ENCODE measurements around the gene AHDC1.

Gene AHDC1

DNA sequence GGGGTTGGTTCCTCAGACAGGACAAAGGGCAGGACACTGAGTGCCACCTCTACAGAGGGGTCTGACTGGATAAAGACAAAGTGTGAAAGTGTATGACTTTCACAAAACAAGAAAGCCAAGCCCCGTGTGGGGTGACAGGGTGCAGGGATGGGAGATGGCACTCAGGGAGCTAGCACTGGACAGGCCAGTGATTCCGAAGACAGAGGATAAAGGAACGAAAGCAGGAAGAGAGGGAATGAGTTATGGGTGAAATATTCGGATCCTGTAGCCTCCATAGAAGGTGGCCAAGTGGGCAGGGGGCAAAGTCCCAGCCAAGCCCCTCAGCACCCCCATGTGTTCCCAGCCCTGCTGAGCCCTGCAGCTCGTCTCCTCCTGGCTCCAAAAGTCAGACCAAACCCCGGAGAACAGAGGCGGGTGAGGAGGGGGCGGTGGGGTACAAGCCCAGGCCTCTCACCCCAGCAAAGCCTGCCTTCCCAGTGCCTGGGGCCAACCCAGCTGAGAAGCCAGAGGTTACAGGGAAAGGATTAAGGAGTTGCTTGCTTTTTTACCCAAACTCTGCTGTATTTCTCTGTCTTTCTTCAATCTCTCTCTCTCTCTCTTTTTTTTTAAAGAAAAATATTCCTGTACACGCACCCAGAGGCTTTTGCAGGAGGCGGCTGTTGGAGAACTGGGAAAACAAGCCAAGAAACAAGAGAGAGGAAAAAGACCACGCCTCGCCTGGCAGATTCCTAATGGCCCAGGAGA is 99.9 kb downstream of the AHDC1 start:
- TF ChIP-seq GATA2 (IDR thresholded peaks at IDR 0.05; ENCODE audit: low read depth, low read length) (no peak), GATA3 (IDR thresholded peaks at IDR 0.05; ENCODE audit: low read depth, low read length) (no peak)

DNA sequence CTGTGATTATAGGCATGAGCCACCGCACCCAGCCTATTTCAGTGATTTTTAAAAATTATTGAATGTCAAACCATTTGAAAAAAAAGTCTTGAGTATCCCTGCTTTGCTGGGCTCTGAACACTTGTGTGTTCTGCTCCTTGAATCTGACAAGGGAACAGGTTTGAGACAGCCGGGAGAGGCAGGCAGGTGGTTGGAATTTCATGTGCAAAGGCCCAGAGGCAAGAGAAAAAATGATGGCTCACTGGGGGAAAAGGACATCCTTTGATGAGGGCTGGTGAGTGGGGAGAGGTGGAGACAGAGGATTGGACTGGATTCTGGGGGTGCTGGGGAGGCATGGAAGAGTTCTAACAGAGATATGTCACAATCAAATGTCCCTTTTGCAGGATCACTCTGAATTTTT is 100.9 kb downstream of the AHDC1 start:
- TF ChIP-seq GATA3 (IDR thresholded peaks at IDR 0.05; ENCODE audit: low read depth, low read length) (no peak), GATA2 (IDR thresholded peaks at IDR 0.05; ENCODE audit: low read depth, low read length) (no peak)

DNA sequence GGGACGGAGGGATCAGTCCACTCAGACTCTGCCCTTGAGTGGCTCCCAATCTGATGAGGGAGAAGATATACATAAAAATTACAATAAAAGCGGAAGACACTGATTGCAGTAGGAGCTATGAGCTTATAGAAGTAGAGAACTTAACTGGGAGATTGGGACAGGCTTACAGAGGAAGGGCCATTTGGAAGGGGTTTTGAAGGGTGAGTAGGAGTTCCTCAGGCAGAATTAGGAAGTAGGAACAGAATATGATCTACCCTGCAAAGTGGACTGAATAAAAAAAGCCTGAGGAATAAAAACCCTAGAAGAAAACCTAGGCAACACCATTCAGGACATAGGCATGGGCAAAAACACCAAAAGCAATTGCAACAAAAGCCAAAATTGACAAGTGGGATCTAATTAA is 104.8 kb downstream of the AHDC1 start:
- no peak for TF ChIP-seq GATA3 (IDR thresholded peaks at IDR 0.05; ENCODE audit: low read depth, low read length)
- no peak for TF ChIP-seq GATA2 (IDR thresholded peaks at IDR 0.05; ENCODE audit: low read depth, low read length)

DNA sequence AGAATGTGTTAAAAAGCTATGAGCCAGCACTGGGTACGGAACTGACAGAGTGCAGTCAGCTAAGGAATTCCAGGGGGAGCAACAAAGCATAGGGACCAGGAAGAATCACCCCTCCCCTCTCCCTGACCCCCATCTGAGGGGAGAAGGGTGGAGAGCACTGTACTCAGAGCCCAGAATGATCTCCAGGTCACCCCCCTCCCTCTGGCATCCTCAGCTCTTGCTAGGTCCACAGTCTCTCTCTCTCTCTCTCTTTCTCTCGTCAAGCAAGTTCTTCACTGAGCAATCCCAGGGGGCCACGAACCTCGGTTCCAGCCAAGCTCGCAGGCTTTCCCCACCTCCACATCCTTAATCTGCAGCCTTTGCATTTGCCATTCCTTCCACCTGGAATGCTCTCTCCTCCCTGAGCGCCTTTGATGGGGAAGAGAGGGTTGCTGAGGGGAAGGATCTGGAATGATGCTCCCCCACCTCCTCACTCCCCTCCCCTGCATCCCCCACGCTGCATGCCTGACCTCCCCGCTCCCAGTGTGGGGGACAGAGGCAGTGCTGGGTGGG is 107.3 kb downstream of the AHDC1 start:
- no peak for TF ChIP-seq GATA2 (IDR thresholded peaks at IDR 0.05; ENCODE audit: low read depth, low read length)
- no peak for TF ChIP-seq GATA3 (IDR thresholded peaks at IDR 0.05; ENCODE audit: low read depth, low read length)

DNA sequence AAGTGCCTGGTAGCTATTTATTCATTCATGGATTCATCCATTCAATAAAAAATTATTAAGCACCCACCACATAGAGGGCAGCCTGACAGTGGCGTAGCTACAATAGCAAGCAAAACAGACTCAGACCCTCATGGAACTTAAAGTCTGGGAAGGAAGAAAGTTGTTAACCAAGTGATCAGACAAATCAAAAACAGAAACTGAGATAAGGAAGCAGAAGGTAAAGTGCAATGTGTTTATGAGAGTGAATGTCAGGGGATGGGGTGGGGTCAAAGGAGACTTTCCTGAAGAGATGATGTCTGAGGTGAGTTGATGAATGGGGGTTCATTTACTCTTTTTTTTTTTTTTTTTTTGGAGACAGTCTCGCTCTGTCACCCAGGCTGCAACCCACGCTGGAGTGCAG is 111.1 kb downstream of the AHDC1 start:
- no peak for TF ChIP-seq GATA2 (IDR thresholded peaks at IDR 0.05; ENCODE audit: low read depth, low read length)
- TF ChIP-seq GATA3 (IDR thresholded peaks at IDR 0.05; ENCODE audit: low read depth, low read length): no peak

DNA sequence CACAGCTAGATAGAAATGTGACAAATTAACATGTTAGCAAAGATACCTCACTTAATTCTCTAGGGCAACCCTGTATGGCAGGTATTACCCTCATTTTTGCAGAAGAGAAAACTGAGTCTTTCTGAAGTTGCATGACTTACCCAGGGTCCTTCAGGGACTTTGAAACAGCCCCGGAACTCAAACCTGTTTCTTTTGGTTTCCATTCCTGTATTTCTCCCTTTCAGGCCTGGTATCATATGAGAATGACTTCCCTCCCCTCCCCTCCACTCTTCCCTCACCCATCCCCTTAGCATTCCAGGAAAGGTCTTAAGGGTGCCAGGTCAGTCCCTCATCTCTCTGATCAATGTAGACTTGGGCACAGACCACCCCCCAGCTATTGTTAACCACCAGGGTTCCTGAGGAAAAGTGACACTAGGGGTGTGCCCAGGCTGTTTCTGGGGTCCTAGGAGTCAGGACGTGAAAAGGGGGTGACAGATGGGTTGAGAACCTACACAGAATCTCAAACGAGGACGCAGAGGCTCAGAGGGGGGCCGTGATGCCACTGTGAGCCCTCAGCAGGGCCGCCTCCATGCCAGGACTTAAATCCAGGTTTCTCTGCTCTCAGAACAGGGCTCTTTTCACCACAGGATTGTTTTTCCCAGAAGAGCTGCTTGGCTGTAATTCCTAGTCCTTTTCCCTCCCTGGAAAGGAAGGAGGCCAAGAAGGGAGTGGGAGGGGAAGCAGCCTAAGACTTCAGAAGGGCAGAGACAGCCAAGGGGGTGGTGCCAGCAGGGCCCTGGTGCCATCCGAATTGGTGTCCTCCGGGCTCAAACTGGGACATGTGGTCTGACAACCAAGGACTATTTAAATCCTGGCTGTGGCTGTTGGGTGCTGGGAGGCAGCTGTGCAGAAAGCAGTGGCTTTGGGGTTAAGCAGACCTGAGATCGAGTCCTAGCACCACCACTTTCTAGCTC is 111.9 kb downstream of the AHDC1 start:
- TF ChIP-seq GATA3 (IDR thresholded peaks at IDR 0.05; ENCODE audit: low read depth, low read length): no peak

DNA sequence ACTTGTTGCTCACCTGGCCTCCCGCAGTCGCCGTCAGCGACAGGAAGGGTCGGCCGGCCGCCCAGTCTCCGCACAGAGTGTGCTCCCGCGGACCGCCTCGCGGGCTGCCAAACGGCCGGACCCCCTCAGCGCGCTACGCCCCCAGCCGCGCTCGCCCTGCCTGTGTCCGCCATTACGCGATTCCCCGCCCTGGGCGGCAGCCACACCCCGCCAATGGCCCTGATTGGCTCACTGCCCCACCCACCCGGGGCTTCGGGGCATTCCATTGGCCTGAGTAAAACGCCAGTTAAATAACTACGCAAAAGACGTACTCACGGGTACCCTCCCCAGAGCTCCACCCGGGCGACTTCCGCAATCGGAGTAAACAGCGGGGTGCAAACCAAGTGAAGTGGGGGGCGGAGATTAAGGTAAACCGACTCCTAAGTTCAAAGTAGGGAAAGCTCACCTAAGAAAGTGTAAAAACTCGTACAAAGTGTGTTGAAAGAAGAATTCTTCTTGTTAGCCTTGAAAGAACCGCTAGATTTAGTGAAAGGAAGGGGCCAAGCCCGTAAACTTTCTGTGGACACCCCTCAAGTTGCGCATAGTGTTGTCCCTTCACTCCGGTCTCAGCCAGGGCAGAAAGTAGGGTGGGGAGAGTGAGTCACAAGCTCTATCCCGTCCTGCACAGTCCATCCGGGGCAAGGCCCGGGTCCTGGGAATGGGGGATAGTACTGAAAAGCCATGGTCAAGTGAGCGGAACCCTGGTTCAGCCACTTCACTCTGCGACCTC is 113.8 kb downstream of the AHDC1 start, which contains the start of gene WASF2:
WASF2 (minus strand) TSS at position 195 of the 769 bp plus-strand sequence. CDS start 61,277 bp downstream, outside the sequence.
- TF ChIP-seq GATA3 (IDR thresholded peaks at IDR 0.05; ENCODE audit: low read depth, low read length) (no peak), GATA2 (IDR thresholded peaks at IDR 0.05; ENCODE audit: low read depth, low read length) (no peak)

DNA sequence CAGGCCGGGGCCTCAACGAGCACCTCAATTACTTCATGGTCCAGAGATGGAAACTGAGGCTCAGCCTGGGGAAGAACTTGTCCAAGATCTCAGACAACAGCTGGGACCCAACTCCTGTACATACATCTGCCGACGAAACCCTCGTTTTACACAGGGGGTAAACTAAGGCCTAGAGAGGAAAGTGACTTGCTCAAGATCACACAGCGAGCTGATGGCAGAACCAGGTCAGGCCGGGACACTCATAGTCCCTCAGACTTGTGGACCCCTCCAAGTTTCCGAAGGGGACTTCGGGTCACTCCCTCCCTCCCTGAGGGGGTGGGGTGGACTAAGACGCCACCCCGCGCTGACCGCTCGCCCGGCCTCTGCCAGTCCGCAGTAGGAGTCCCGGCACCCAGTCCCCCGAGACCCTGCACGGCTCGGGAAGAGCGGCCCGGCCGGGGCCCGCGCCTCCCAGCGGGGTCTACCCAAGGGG is 114.4 kb downstream of the AHDC1 start:
- TF ChIP-seq GATA3 (IDR thresholded peaks at IDR 0.05; ENCODE audit: low read depth, low read length) (no peak), GATA2 (IDR thresholded peaks at IDR 0.05; ENCODE audit: low read depth, low read length) (no peak)

DNA sequence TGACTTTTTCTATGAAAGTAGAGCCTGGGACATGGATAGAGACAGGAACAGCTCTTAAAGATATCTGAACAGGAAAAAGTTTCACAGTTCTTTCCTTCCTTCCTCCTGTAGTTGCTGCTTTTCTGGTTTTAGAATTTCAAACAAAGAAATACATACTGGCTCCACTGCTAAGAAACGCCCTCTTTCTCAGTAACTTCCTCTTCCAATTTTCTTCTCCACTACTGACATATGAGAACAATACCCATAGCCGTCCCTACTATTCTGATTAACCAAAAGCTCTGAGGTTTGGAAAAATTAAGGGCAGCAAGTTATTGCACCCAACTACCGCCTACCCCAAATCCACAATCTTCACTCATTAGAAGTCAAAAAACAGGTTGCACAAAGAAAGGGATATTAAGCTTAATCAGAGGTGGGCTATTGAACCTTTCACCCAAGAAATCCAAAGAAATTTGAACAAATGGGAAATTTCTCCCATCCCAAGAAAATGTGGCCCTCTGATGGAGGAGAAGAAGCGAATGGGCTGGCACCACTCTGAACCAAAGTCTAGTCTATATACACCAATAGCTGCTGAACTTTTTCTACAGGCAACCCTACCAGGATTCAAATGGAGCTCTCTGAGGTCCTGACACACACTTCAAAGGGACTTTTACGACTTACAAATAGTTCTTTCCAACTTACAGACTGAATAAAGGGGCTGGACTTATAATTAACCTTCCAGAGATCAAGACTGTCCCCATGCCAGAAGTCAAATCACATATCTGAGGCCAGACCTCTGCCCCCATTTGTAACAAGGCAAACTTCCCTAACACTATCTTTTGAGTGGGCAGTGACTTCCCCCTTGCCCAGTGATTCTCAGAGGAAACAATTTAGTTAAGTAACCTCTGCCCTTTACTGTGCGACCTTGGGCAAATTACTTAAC is 115.7 kb downstream of the AHDC1 start:
- TF ChIP-seq GATA2 (IDR thresholded peaks at IDR 0.05; ENCODE audit: low read depth, low read length) (no peak), GATA3 (IDR thresholded peaks at IDR 0.05; ENCODE audit: low read depth, low read length) (no peak)

DNA sequence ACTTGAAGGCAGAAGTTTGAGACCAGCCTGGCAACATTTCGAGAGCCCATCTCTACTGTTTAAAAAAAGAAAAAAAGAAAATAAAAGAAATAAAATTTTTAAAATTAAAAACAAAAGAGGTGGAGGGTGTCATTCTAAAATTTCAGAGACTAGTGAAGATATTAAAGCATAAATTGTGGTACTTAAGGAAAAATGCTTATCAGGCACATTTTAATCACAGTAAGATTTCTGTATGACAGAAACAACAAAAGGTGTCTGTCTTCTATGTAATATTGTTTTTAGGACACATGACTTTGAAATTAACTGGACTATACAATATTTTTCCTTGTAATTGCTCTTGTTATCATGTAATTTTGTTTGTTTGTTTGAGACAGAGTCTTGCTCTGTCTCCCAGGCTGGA is 118.6 kb downstream of the AHDC1 start:
- TF ChIP-seq GATA3 (IDR thresholded peaks at IDR 0.05; ENCODE audit: low read depth, low read length): no peak
- TF ChIP-seq GATA2 (IDR thresholded peaks at IDR 0.05; ENCODE audit: low read depth, low read length): no peak
